Neural cell (in vitro differentiated cells): ENCODE results near the gene TRPT1.

Source experiments
- EP300 ChIP-seq: fragments of 450-650 bp; conservative IDR thresholded peaks from 2 replicates; pipeline ENCODE4 v1.6.1; 2014; ENCODE audit warnings: antibody characterized with exemption, mild to moderate bottlenecking, moderate library complexity; ENCODE audit not compliant: poor library complexity, severe bottlenecking
- EZH2 ChIP-seq: fragments of 200-600, 300-800 bp; shearing (Covaris generic), sonication (generic); IDR thresholded peaks from 2 replicates; pipeline ENCODE4 v1.6.1; 2014; ENCODE audit warnings: antibody characterized with exemption, low read length, borderline replicate concordance, mild to moderate bottlenecking; ENCODE audit not compliant: insufficient read depth, poor library complexity, severe bottlenecking
- POLR2AphosphoS5 ChIP-seq: IDR thresholded peaks from 2 replicates; pipeline ENCODE4 v1.6.1; 2012
- RAD21 ChIP-seq: fragments of 450-650 bp; conservative IDR thresholded peaks from 2 replicates; pipeline ENCODE4 v1.6.1; 2014; ENCODE audit warnings: antibody characterized with exemption, mild to moderate bottlenecking, moderate library complexity
- TAF1 ChIP-seq: IDR thresholded peaks from 2 replicates; pipeline ENCODE4 v1.6.1; 2012; ENCODE audit warnings: low read depth
- TF ChIP-seq, protein P1 (sequence below): fragments of 450-650 bp; IDR thresholded peaks from 2 replicates; pipeline ENCODE4 v1.5.1; 2014; ENCODE audit warnings: antibody characterized with exemption, mild to moderate bottlenecking, moderate library complexity; ENCODE audit not compliant: poor library complexity, severe bottlenecking

DNA sequence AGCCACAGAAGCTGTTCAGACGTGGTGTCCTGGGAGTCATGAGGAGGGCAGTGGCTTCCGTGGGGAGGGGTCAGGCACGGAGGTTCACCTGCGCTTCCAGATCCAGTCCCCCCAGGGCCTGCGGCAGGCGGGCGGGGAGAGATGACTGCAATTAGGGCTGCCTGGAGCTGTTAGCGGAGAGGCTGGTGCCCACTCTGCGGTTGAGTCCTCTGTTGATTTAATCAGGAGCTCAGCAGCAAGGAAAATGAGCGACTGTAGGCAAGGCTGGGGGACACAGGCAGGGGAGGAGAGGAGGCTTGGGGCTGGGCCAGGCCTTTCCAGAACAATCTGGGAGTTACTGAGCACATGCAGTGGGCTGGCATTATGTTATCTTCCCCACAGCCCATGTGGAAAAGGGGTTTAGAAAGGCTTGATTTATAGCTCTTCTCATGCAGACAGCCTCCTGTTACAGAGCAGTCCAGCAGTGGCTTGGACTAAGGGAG is 38.4 kb upstream of the TRPT1 start:
- TF ChIP-seq, protein P1, sequence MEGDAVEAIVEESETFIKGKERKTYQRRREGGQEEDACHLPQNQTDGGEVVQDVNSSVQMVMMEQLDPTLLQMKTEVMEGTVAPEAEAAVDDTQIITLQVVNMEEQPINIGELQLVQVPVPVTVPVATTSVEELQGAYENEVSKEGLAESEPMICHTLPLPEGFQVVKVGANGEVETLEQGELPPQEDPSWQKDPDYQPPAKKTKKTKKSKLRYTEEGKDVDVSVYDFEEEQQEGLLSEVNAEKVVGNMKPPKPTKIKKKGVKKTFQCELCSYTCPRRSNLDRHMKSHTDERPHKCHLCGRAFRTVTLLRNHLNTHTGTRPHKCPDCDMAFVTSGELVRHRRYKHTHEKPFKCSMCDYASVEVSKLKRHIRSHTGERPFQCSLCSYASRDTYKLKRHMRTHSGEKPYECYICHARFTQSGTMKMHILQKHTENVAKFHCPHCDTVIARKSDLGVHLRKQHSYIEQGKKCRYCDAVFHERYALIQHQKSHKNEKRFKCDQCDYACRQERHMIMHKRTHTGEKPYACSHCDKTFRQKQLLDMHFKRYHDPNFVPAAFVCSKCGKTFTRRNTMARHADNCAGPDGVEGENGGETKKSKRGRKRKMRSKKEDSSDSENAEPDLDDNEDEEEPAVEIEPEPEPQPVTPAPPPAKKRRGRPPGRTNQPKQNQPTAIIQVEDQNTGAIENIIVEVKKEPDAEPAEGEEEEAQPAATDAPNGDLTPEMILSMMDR, result no peak
- no peak for TF ChIP-seq RAD21
- TF ChIP-seq EP300, result no peak
- TF ChIP-seq EZH2, result no peak
- no peak for TF ChIP-seq POLR2AphosphoS5
- TF ChIP-seq TAF1, result no peak
